Measurements from ENCODE around the gene PARP1. TPM values are rescaled to one million over a fixed set of nuclear protein-coding genes. Genes with fewer than 3 reads are reported as not detected.
A peak's percentile ranks its signal among the peaks of the same experiment; 100 is the strongest.
"Not testable (repeated sequence)": the region's sequence is repeated elsewhere in the genome, so short reads cannot be mapped to it uniquely, and the experiment has no call there.

The PARP1 gene
- total RNA-seq, 8 experiments from 2014 or later, result 51.4 to 243 (median 118) TPM

- Histone ChIP-seq H3K4me1 (replicated peaks in 1 of 2) (peaks cover 4 to 6% of the 10 kb centered on the region in 2 donors), H3K4me3 (no peak overlapping the region), H3K27ac (no peak overlapping the region)
- WGBS, 10 experiments, result 55 to 92% (median 85%) methylated on average over 2 to 6 of the region's 6 CpGs; no CpG with 5 or more reads in 1 of the 10 experiments
- ATAC-seq (replicated peaks in 6 of 8), result no peak
- in situ Hi-C loops (cut with MboI; ENCODE audit: low pct_unique_long_range_greater_than_20kb in 2 of 9, low sequenced_read_pairs in 9 of 9, unreplicated experiment in 9 of 9), result no loop called here
Observed at GRCh38 chr1:226441629-226442028, 33.7 kb upstream of the PARP1 start.

DNA sequence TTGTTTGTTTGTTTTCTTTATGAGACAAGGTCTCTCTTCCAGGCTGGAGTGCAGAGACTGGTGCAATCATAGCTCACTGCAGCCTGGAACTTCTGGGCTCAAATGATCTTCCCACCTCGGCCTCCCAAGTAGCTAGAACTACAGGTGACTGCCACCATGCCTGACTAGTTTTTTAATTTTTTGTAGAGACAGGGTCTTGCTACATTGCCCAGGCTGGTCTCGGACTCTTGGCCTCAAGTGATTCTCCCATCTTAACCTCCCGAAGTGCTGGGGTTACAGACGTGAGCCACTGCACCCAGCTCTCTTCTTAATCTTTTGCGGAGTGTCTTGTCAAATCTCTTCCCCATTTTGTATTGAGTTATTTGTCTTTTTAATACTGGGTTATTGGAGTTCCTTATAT lies 32.6 kb upstream of the PARP1 start:
- Histone ChIP-seq H3K4me3 (no peak overlapping the region), H3K27ac (no peak overlapping the region), H3K4me1 (replicated peaks in 1 of 2) (peaks cover 4 to 6% of the 10 kb centered on the region in 2 donors)
- in situ Hi-C loops (cut with MboI; ENCODE audit: low pct_unique_long_range_greater_than_20kb in 2 of 9, low sequenced_read_pairs in 9 of 9, unreplicated experiment in 9 of 9), result no loop called here
- ATAC-seq (replicated peaks in 6 of 8), result no peak
- 16 to 100% (median 65%) methylated on average over 1 to 5 of the region's 5 CpGs; no CpG with 5 or more reads in 1 of the 10 experiments for WGBS, 10 experiments

DNA sequence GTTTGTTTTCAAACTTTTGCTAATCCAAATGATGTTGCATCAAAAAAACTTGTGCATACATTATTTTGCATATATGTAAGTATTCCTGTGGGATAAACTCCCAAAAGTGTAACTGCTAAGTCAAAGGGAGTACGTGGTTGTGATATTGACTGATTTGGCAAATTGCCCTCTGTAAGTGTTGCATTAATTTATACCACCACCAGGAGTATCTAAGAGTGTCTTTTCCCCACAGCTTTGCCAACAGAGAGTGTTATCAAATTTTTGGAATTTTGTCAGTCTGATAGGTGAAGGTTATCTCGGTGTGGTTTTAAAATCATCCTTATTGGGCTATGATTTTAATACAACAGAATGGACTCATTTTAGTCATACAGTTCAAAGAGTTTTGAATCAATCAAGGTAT lies 30.1 kb upstream of the PARP1 start:
- peak in 1 of 8 experiments; percentile 20 for ATAC-seq (replicated peaks in 6 of 8)

GRCh38 chr1:226436855-226437491 lies 29.1 kb upstream of the PARP1 start:
- H3K4me1 ChIP-seq (replicated peaks in 1 of 2), result peaks cover 13 to 16% of the 10 kb centered on the region in 2 donors
- in situ Hi-C loops (cut with MboI; ENCODE audit: low pct_unique_long_range_greater_than_20kb in 2 of 9, low sequenced_read_pairs in 9 of 9, unreplicated experiment in 9 of 9), result no loop called here
- ATAC-seq (replicated peaks in 6 of 8), result no peak
- H3K27ac ChIP-seq, result no peak overlapping the region
- no peak overlapping the region for H3K4me3 ChIP-seq
- WGBS, 10 experiments, result 6 to 88% (median 69%) methylated on average over 2 to 7 of the region's 8 CpGs

More for the DNA sequence above, 30.1 kb upstream of the PARP1 start:
- 17 to 100% (median 56%) methylated on average over 1 to 2 of the region's 2 CpGs; no CpG with 5 or more reads in 1 of the 10 experiments for WGBS, 10 experiments
- in situ Hi-C loops (cut with MboI; ENCODE audit: low pct_unique_long_range_greater_than_20kb in 2 of 9, low sequenced_read_pairs in 9 of 9, unreplicated experiment in 9 of 9), result no loop called here
- Histone ChIP-seq H3K4me1 (replicated peaks in 1 of 2) (peaks cover 10% of the 10 kb centered on the region in 2 donors), H3K4me3 (no peak overlapping the region), H3K27ac (no peak overlapping the region)

GRCh38 chr1:226436472-226436854 lies 28.6 kb upstream of the PARP1 start:
- H3K4me1 ChIP-seq (replicated peaks in 1 of 2), result peaks cover 13 to 16% of the 10 kb centered on the region in 2 donors
- no peak for ATAC-seq (replicated peaks in 6 of 8)
- in situ Hi-C loops (cut with MboI; ENCODE audit: low pct_unique_long_range_greater_than_20kb in 2 of 9, low sequenced_read_pairs in 9 of 9, unreplicated experiment in 9 of 9), result no loop called here
- no peak overlapping the region for H3K27ac ChIP-seq
- no peak overlapping the region for H3K4me3 ChIP-seq
- WGBS, 10 experiments, result 20 to 100% (median 67%) methylated on average over 1 to 3 of the region's 3 CpGs; no CpG with 5 or more reads in 3 of the 10 experiments

GRCh38 chr1:226433341-226433720 lies 25.4 kb upstream of the PARP1 start:
- Histone ChIP-seq H3K4me1 (replicated peaks in 1 of 2) (peaks cover 22 to 27% of the 10 kb centered on the region in 2 donors), H3K4me3 (no peak overlapping the region), H3K27ac (peak overlapping the region; percentile 12 to 34)
- in situ Hi-C loops (cut with MboI; ENCODE audit: low pct_unique_long_range_greater_than_20kb in 2 of 9, low sequenced_read_pairs in 9 of 9, unreplicated experiment in 9 of 9), result no loop called here
- WGBS, 10 experiments, result 42 to 83% (median 51%) methylated on average over 1 to 5 of the region's 6 CpGs; no CpG with 5 or more reads in 3 of the 10 experiments
- peak in 3 of 8 experiments; percentile 2 to 32 (median 11) for ATAC-seq (replicated peaks in 6 of 8)

- WGBS, 10 experiments, result 9 to 75% (median 57%) methylated on average over 1 to 12 of the region's 13 CpGs; no CpG with 5 or more reads in 2 of the 10 experiments
- Histone ChIP-seq H3K4me1 (replicated peaks in 1 of 2) (peaks cover 27 to 33% of the 10 kb centered on the region in 2 donors), H3K27ac (peak overlapping the region in 1 of 2 donors; percentile 12), H3K4me3 (no peak overlapping the region)
- ATAC-seq (replicated peaks in 6 of 8), result peak in 2 of 8 experiments; percentile 7 to 16
- in situ Hi-C loops (cut with MboI; ENCODE audit: low pct_unique_long_range_greater_than_20kb in 2 of 9, low sequenced_read_pairs in 9 of 9, unreplicated experiment in 9 of 9), result no loop called here
Observed at GRCh38 chr1:226432586-226433340, 24.9 kb upstream of the PARP1 start.

DNA sequence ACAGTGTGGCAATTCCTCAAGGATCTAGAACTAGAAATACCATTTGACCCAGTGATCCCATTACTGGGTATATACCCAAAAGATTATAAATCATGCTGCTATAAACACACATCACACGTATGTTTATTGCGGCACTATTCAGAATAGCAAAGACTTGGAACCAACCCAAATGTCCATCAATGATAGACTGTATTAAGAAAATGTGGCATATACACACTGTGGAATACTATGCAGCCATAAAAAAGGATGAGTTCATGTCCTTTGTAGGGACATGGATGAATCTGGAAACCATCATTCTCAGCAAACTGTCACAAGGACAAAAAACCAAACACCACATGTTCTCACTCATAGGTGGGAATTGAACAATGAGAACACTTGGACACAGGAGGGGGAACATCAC lies 24.0 kb upstream of the PARP1 start:
- H3K27ac ChIP-seq; ATAC-seq (replicated peaks in 6 of 8); H3K4me3 ChIP-seq; in situ Hi-C loops (cut with MboI; ENCODE audit: low pct_unique_long_range_greater_than_20kb in 2 of 9, low sequenced_read_pairs in 9 of 9, unreplicated experiment in 9 of 9): not testable (repeated sequence)
- H3K4me1 ChIP-seq (replicated peaks in 1 of 2), result peaks cover 29 to 37% of the 10 kb centered on the region in 2 donors
- WGBS, 10 experiments, result 79 to 100% (median 100%) methylated on average over 1 to 2 of the region's 2 CpGs; no CpG with 5 or more reads in 4 of the 10 experiments

GRCh38 chr1:226429858-226430715 lies 22.2 kb upstream of the PARP1 start:
- in situ Hi-C loops (cut with MboI; ENCODE audit: low pct_unique_long_range_greater_than_20kb in 2 of 9, low sequenced_read_pairs in 9 of 9, unreplicated experiment in 9 of 9), result no loop called here
- no peak overlapping the region for H3K4me3 ChIP-seq
- WGBS, 10 experiments, result 20 to 97% (median 89%) methylated on average over 1 to 10 of the region's 14 CpGs; no CpG with 5 or more reads in 4 of the 10 experiments
- no peak for ATAC-seq (replicated peaks in 6 of 8)
- H3K27ac ChIP-seq, result peak overlapping the region in 1 of 2 donors; percentile 7
- peaks cover 34 to 41% of the 10 kb centered on the region in 2 donors for H3K4me1 ChIP-seq (replicated peaks in 1 of 2)

DNA sequence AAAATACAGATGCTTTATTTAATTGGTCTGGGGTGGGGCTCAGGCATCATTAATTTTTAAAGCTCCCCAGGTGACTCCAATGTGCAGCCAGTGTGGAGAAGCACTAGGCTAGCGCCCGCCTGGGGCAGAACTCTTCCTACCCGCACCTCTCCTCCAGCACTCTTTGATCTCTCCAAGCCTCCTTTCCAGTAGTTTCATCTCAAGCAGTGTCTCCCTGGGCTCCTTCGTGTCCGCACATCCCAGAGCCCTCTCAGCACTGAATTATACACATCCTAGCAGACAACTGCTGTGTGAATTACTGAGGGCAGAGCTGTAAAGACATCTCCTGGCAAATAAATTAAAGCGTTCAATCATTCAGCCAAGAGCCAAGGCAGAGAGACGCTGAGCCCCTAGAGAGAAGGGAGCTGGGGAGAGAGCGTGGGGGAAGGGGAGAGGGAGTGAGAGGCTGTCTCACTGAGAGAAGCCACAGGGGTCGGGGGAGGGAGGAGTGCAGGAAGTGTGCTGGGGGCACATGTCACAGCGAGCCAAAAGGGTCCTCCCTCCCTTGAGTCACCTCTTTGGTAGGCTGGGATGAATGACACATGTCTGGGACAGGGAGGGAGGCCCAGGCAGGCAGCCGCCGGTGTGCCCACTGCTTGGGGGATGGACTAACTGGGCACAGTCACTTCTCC lies 21.0 kb upstream of the PARP1 start:
- 29 to 88% (median 58%) methylated on average over 2 to 8 of the region's 12 CpGs; no CpG with 5 or more reads in 4 of the 10 experiments for WGBS, 10 experiments
- Histone ChIP-seq H3K4me1 (replicated peaks in 1 of 2) (peaks cover 41 to 50% of the 10 kb centered on the region in 2 donors), H3K4me3 (no peak overlapping the region), H3K27ac (peak overlapping the region; percentile 7 to 11)
- peak in 5 of 8 experiments; percentile 74 to 85 (median 77) for ATAC-seq (replicated peaks in 6 of 8)
- in situ Hi-C loops (cut with MboI; ENCODE audit: low pct_unique_long_range_greater_than_20kb in 2 of 9, low sequenced_read_pairs in 9 of 9, unreplicated experiment in 9 of 9), result no loop called here

DNA sequence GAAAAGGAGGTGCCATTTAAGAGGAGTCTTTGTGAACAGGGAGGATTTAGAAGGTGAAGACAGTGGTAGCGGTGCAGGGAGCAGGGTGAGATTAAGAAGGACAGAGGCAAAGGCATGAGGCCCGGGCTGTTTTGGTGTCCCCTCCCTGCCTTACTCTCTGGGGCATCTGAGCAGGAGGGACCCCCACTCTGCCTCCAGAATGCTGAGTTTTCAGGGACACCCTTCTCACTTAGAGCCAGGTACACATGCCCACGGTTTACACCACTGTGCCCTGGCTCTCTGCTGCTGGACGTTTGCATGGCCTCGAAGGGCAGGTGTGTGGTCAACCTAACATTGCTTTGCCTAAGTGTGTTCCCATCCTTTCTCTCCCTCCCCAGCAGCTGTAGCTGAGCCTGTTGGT lies 20.5 kb upstream of the PARP1 start:
- Histone ChIP-seq H3K27ac (peak overlapping the region; percentile 4 to 11), H3K4me1 (replicated peaks in 1 of 2) (peaks cover 35 to 46% of the 10 kb centered on the region in 2 donors), H3K4me3 (no peak overlapping the region)
- in situ Hi-C loops (cut with MboI; ENCODE audit: low pct_unique_long_range_greater_than_20kb in 2 of 9, low sequenced_read_pairs in 9 of 9, unreplicated experiment in 9 of 9), result no loop called here
- ATAC-seq (replicated peaks in 6 of 8), result peak in 4 of 8 experiments; percentile 3 to 25 (median 4)
- 20 to 75% (median 66%) methylated on average over 1 to 5 of the region's 5 CpGs; no CpG with 5 or more reads in 4 of the 10 experiments for WGBS, 10 experiments

- no peak overlapping the region for H3K27ac ChIP-seq
- no peak for ATAC-seq (replicated peaks in 6 of 8)
- WGBS, 10 experiments, result 67 to 100% (median 100%) methylated on average over 1 to 3 of the region's 3 CpGs; no CpG with 5 or more reads in 5 of the 10 experiments
- H3K4me1 ChIP-seq (replicated peaks in 1 of 2), result peaks cover 31 to 36% of the 10 kb centered on the region in 2 donors
- H3K4me3 ChIP-seq, result no peak overlapping the region
- in situ Hi-C loops (cut with MboI; ENCODE audit: low pct_unique_long_range_greater_than_20kb in 2 of 9, low sequenced_read_pairs in 9 of 9, unreplicated experiment in 9 of 9), result no loop called here
Observed at GRCh38 chr1:226427131-226427530, 19.2 kb upstream of the PARP1 start.

Data from motor neuron (in vitro differentiated cells).